AG04450 (cell line): ENCODE data around the gene MORC3. TPM values are rescaled to one million over a fixed set of nuclear protein-coding genes. Genes with fewer than 3 reads are reported as not detected.
A peak's percentile ranks its signal among the peaks of the same experiment; 100 is the strongest.

Source experiments
- CTCF ChIA-PET: fragments of 300-600, 350-600 bp; formaldehyde crosslinking; extraction: SDS; loops from one replicate; lab custom pipeline; 2022; ENCODE audit warnings: antibody characterized with exemption, inconsistent platforms; lab: Charles Lee
- POLR2A ChIA-PET: fragments of 350-600 bp; formaldehyde crosslinking; extraction: SDS; loops from one replicate; lab custom pipeline; 2021; ENCODE audit warnings: antibody characterized with exemption, inconsistent platforms; lab: Yijun Ruan, JAX
- DNase-seq: peaks from one replicate; pipeline ENCODE4 v3.0.0-alpha.2; 2011; ENCODE audit warnings: low read depth, low spot score
- H3K27ac ChIP-seq: one replicate; pipeline ENCODE4 v1.5.1; 2012; ENCODE audit warnings: low read depth, low read length, control low read depth
- H3K27me3 ChIP-seq: one replicate; pipeline ENCODE4 v1.6.0; 2012; ENCODE audit warnings: low read length; ENCODE audit not compliant: control insufficient read depth, insufficient read depth
- H3K4me3 ChIP-seq: 2 replicates; pipeline ENCODE4 v1.5.1; 2011; ENCODE audit warnings: mild to moderate bottlenecking, low read depth, low read length, control low read depth
- H3K9me3 ChIP-seq: 2 replicates; pipeline ENCODE4 v1.5.1; 2012; ENCODE audit warnings: low read length; ENCODE audit not compliant: control insufficient read depth, insufficient read depth
- CTCF ChIP-seq: IDR thresholded peaks from 2 replicates; pipeline ENCODE4 v1.5.1; 2011; ENCODE audit warnings: low read depth, low read length, control low read depth, inconsistent platforms
- polyA plus RNA-seq: library from polyadenylated mRNA; depleted of rRNA; stranded (reverse); fragments of >200 nt; gene quantifications from 2 replicates; pipeline ENCODE4 v1.2.3, GENCODE V29; 2011

MORC3 gene
- polyA plus RNA-seq, 1 experiment = 31.6 TPM

- CTCF ChIA-PET = interaction anchor here (0.7 kb wide), 1 partner anchor 8 kb away, joined by 3 read pairs; no protein-coding TSS in a partner anchor
- POLR2A ChIA-PET = no interaction called here
These were observed 100.8 kb downstream of the MORC3 start for GRCh38 chr21:36420571-36421339.

GRCh38 chr21:36422279-36423098 is 102.5 kb downstream of the MORC3 start:
- Histone ChIP-seq H3K27ac (no peak overlapping the region), H3K27me3 (no peaks in the 10 kb centered on the region), H3K4me3 (no peak overlapping the region), H3K9me3 (no peaks in the 10 kb centered on the region)
- DNase-seq = peak; percentile 21
- POLR2A ChIA-PET = no interaction called here
- CTCF ChIA-PET = interaction anchor here (0.6 to 1.7 kb wide), 14 partner anchors 8 to 588 kb away, joined by 3 to 6 read pairs (median 3); no protein-coding TSS in a partner anchor
- peak; percentile 81 for TF ChIP-seq CTCF

More at GRCh38 chr21:36420571-36421339, 100.8 kb downstream of the MORC3 start:
- Histone ChIP-seq H3K4me3 (no peak overlapping the region), H3K27ac (no peak overlapping the region), H3K9me3 (no peaks in the 10 kb centered on the region), H3K27me3 (no peaks in the 10 kb centered on the region)
- TF ChIP-seq CTCF = no peak
- no peak for DNase-seq

GRCh38 chr21:36423771-36424433 is 103.9 kb downstream of the MORC3 start:
- POLR2A ChIA-PET = interaction anchor here (0.7 kb wide), 1 partner anchor 54 kb away, joined by 4 read pairs; no protein-coding TSS in a partner anchor
- no peak overlapping the region for H3K4me3 ChIP-seq
- no peaks in the 10 kb centered on the region for H3K9me3 ChIP-seq
- no peak for TF ChIP-seq CTCF
- CTCF ChIA-PET = no interaction called here
- H3K27me3 ChIP-seq = no peaks in the 10 kb centered on the region
- H3K27ac ChIP-seq = no peak overlapping the region
- DNase-seq = no peak

- ChIA-PET POLR2A (no interaction called here), CTCF (interaction anchor here (0.7 kb wide), 1 partner anchor 62 kb away, joined by 4 read pairs; no protein-coding TSS in a partner anchor)
- Histone ChIP-seq H3K4me3 (no peak overlapping the region), H3K27me3 (no peaks in the 10 kb centered on the region), H3K9me3 (no peaks in the 10 kb centered on the region), H3K27ac (no peak overlapping the region)
- DNase-seq = no peak
- no peak for TF ChIP-seq CTCF
These were observed 104.6 kb downstream of the MORC3 start for GRCh38 chr21:36424592-36424991.
